ENCODE data around the gene GIMAP1.
"Not testable (repeated sequence)": the region's sequence is repeated elsewhere in the genome, so short reads cannot be mapped to it uniquely, and the experiment has no call there.

The GIMAP1 gene

GRCh38 chr7:150716368-150716767, at the start of gene GIMAP1:
Gene GIMAP1 (plus strand): TSS chr7:150716613. CDS start chr7:150719048, 2,435 bp downstream.
- Histone ChIP-seq H4K20me1 (ENCODE audit: insufficient read depth, low read length) (no peaks in the 10 kb centered on the region), H3K27ac (ENCODE audit: low read length) (no peak within 1 kb of the TSS), H3K79me2 (ENCODE audit: low read length) (no peaks in the 10 kb centered on the region), H3K9ac (ENCODE audit: low read length) (no peak within 1 kb of the TSS), H2AFZ (ENCODE audit: low read depth, low read length) (peak within 1 kb of the TSS; percentile 85; the same call in 1 of the 2 replicates), H3K9me3 (ENCODE audit: insufficient read depth, low read length) (no peaks in the 10 kb centered on the region), H3K4me3 (ENCODE audit: low read length) (peak within 1 kb of the TSS; percentile 3; the same call in 1 of the 2 replicates), H3K4me1 (ENCODE audit: low read length) (peaks cover 7% of the 10 kb centered on the region; the same call in 1 of the 2 replicates), H3K4me2 (ENCODE audit: low read length) (peak within 1 kb of the TSS; percentile 36), H3K27me3 (ENCODE audit: low read depth, low read length) (no peaks in the 10 kb centered on the region), H3K36me3 (replicated peaks; ENCODE audit: low read depth, low read length) (no peaks in the 10 kb centered on the region)
- TF ChIP-seq CTCF (IDR thresholded peaks at IDR 0.05; ENCODE audit: low read depth, low read length), result no peak
- no peak for TF ChIP-seq EZH2phosphoT487 (IDR thresholded peaks at IDR 0.05; ENCODE audit: low read depth)

GRCh38 chr7:150668472-150668911, 47.9 kb upstream of the GIMAP1 start:
- no peak for TF ChIP-seq EZH2phosphoT487 (IDR thresholded peaks at IDR 0.05; ENCODE audit: low read depth)
- TF ChIP-seq CTCF (IDR thresholded peaks at IDR 0.05; ENCODE audit: low read depth, low read length), result no peak
- Histone ChIP-seq H3K4me1 (ENCODE audit: low read length) (no peaks in the 10 kb centered on the region), H3K9ac (ENCODE audit: low read length) (no peak overlapping the region), H3K27me3 (ENCODE audit: low read depth, low read length) (0 out of 2 replicates have a peak, but pooled peaks cover 3% of the 10 kb centered on the region), H3K4me3 (ENCODE audit: low read length) (no peak overlapping the region), H3K4me2 (ENCODE audit: low read length) (no peak overlapping the region), H3K9me3 (ENCODE audit: insufficient read depth, low read length) (no peaks in the 10 kb centered on the region), H2AFZ (ENCODE audit: low read depth, low read length) (no peak overlapping the region), H4K20me1 (ENCODE audit: insufficient read depth, low read length) (no peaks in the 10 kb centered on the region), H3K79me2 (ENCODE audit: low read length) (no peaks in the 10 kb centered on the region), H3K36me3 (replicated peaks; ENCODE audit: low read depth, low read length) (no peaks in the 10 kb centered on the region), H3K27ac (ENCODE audit: low read length) (no peak overlapping the region)

- H3K4me3 ChIP-seq (ENCODE audit: low read length), result no peak overlapping the region
- no peak for TF ChIP-seq EZH2phosphoT487 (IDR thresholded peaks at IDR 0.05; ENCODE audit: low read depth)
- no peak for TF ChIP-seq CTCF (IDR thresholded peaks at IDR 0.05; ENCODE audit: low read depth, low read length)
- 0 out of 2 replicates have a peak, but pooled peaks cover 3% of the 10 kb centered on the region for H3K27me3 ChIP-seq (ENCODE audit: low read depth, low read length)
- no peak overlapping the region for H3K9ac ChIP-seq (ENCODE audit: low read length)
- H4K20me1 ChIP-seq (ENCODE audit: insufficient read depth, low read length), result no peaks in the 10 kb centered on the region
- no peaks in the 10 kb centered on the region for H3K79me2 ChIP-seq (ENCODE audit: low read length)
- H3K27ac ChIP-seq (ENCODE audit: low read length), result no peak overlapping the region
- H3K4me1 ChIP-seq (ENCODE audit: low read length), result no peaks in the 10 kb centered on the region
- H3K36me3 ChIP-seq (replicated peaks; ENCODE audit: low read depth, low read length), result no peaks in the 10 kb centered on the region
- H3K4me2 ChIP-seq (ENCODE audit: low read length), result no peak overlapping the region
- H3K9me3 ChIP-seq (ENCODE audit: insufficient read depth, low read length), result no peaks in the 10 kb centered on the region
- H2AFZ ChIP-seq (ENCODE audit: low read depth, low read length), result no peak overlapping the region
Measured at GRCh38 chr7:150668977-150669376, 47.4 kb upstream of the GIMAP1 start.

- H3K27ac ChIP-seq (ENCODE audit: low read length), result not testable (repeated sequence)
Measured at GRCh38 chr7:150671798-150672585, 44.4 kb upstream of the GIMAP1 start.

More at GRCh38 chr7:150671798-150672585, 44.4 kb upstream of the GIMAP1 start:
- not testable (repeated sequence) for H3K4me3 ChIP-seq (ENCODE audit: low read length); H3K4me1 ChIP-seq (ENCODE audit: low read length); H4K20me1 ChIP-seq (ENCODE audit: insufficient read depth, low read length); H3K9ac ChIP-seq (ENCODE audit: low read length); H3K27me3 ChIP-seq (ENCODE audit: low read depth, low read length); H3K9me3 ChIP-seq (ENCODE audit: insufficient read depth, low read length); H3K79me2 ChIP-seq (ENCODE audit: low read length); H3K4me2 ChIP-seq (ENCODE audit: low read length); H2AFZ ChIP-seq (ENCODE audit: low read depth, low read length); H3K36me3 ChIP-seq (replicated peaks; ENCODE audit: low read depth, low read length)
